HUDEP-2 (cell line): Measurements from ENCODE around the gene DOHH.

Experiments
- DNase-seq, 76 experiments: peaks; one replicate each; lab custom pipeline; 2025; ENCODE audit not compliant: unreplicated experiment in 76 of 76; lab: John Stamatoyannopoulos, UW

DOHH gene

DNA sequence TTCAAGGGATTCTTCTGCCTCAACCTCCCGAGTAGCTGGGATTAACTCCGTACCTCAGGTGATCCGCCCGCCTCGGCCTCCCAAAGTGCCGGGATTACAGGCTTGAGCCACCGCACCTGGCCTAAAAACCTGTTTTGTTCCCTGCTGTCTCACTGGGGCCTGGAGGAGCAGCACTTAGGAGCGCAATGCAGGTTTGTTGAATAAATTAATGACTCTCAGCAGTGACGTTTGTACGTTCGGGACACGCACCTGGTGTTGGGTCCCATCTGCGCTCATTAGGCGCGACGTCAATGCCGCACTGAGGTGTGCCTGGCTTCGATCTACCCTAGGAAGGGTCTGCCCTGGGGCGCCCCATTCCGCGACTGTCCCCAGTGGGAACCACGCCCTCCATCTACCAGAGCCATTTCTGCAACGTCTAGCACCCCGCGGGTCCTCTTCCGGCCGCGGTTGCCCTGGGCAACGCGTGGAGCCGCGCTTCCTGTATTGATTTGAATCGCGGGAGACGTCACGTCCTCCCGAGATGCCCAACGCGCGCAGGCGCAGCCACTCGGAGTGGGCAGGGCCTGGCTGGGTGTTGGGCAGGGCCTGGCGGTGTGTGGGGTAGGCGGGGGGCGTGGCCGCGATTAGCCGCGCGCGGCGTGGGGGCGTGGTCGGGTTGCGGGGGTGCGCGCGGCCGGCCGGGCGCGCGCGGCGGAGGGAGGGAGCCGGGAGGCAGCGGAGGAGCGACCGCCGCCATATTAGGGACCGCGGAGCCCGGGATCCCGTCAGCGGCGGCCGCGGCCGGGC is 5.3 kb upstream of the DOHH start, which contains the start of gene FZR1:
Gene FZR1, plus strand, starts transcription at position 714 of the 786 bp plus-strand sequence. CDS start 16,679 bp downstream, outside the sequence.
- DNase-seq, result peak; percentile 86 to 100 (median 99)

DNA sequence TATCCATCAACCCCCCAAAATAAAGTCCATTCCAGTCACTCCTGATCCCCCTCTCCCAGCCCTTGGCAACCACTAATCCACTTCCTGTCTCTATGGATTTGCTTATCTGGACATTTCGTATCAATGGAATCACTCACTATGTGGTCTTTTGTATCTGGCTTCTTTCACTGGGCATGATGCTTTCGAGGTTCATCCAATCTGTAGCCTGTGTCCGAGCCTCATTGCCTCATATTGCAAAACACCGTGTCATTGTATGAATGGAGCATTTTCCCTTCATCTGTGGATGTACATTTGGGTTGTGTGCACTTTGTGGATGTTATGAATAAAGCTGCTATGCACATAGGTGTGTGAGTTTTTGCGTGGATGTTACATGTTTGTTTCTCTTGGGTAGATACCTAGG is 4.3 kb upstream of the DOHH start:
- no peak for DNase-seq

DNA sequence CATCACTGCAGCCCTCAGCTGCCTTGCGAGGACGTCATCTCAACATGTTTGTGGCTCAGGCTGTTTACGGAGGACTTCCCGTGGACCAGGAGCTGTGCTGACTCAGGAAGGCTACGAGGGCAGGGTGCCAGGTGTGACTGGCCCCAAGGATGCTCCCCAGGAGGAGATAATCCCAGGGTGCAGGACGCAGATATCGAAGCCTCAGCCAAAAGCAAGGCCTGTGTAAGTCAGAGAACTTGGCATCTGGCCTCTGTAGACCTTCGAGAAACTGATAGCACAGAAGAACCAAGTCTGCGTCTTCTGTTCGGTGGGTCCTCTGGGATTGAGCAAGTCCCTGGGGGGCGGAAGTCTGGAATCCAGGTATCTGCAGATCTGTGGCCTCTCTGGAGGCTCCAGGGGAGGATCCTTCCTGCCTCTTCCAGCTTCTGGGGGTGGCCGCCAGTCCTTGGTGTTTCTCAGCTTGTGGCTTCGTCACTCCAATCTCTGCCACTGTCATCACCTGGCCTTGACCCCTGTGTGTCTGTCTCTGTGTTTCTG is 2.6 kb upstream of the DOHH start:
- peak in 62 of 76 experiments; percentile 18 to 90 (median 61) for DNase-seq

DNA sequence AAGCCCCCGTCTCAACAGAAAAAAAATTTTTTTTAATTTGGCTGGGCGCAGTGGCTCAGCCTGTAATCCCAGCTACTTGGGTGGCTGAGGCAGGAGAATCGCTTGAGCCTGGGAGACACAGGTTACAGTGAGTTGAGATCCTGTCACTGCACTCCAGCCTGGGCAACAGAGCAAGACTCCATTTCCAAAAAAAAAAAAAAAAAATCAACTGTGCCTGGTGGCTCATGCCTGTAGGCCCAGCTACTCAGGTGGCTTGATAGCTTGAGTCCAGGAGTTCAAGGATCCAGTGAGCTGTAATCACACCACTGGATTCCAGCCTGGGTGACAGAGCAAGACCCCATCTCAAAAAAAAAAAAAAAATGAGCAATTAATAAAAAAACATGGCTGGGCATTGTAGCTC is 1.3 kb upstream of the DOHH start:
- no peak for DNase-seq

DNA sequence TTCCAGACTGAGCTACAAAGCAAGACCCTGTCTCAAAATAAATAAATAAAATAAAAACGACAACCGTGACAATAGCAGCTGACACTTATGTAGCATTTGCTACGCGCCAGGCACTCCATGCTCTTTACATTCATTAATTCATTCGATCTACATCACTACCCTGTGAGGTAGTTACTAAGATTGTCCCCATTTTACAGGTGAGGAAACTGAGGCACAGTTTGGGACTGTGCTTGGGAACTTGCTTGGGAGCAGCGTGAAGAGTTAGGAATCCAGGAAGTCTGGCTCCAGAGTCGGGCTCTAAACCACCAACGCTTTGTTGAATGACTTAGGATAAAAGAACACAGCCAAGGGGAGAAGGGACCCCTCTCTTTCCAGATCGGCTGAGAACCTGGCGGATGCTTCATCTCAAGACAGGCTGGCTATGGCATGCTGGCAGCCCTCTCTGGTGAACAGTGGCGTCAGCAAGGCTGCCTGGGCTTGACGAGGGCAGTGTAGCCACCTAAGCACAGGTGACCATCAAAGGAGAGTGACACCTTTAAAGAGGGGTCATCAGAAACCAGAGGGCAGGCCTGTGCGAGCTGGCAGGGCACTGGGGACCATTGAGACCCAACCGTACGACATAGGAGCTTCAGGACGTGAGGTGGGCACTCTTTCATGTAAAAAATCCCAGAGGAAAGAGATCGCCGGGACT is 591 bp downstream of the DOHH start:
- DNase-seq, result no peak

DNA sequence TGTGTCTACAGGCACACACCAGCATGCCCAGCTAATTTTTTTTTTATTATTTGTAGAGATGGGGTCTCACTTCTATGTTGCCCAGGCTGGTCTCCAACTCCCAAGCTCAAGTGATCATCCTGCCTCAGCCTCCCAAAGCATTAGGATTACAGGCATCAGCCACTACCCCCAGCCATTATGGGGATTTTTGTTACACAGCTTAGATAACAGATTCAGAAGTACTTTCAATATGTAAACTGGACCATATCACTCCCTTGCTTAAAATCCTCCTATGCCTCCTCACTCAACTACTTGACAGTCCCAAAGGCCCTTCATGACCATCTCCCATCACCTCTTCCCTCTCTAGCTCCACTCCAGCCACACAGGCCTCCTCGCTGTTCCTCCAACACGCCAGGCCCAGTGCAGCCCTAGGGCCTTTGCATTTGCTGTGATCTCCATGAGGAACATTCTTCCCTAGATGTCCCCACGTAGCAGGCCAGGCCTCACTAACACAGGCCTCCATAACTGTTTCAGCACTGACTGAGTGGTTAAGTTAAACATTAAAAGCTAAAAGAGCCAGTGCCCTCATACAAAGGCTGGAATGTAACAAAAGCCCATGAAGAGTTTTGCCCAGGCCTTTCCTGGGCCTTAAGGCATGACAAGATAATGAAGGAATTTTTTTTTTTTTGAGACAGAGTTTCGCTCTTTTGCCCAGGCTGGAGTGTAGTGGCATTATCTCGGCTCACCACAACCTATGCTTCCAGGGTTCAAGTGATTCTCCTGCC is 2.5 kb downstream of the DOHH start:
- no peak for DNase-seq

DNA sequence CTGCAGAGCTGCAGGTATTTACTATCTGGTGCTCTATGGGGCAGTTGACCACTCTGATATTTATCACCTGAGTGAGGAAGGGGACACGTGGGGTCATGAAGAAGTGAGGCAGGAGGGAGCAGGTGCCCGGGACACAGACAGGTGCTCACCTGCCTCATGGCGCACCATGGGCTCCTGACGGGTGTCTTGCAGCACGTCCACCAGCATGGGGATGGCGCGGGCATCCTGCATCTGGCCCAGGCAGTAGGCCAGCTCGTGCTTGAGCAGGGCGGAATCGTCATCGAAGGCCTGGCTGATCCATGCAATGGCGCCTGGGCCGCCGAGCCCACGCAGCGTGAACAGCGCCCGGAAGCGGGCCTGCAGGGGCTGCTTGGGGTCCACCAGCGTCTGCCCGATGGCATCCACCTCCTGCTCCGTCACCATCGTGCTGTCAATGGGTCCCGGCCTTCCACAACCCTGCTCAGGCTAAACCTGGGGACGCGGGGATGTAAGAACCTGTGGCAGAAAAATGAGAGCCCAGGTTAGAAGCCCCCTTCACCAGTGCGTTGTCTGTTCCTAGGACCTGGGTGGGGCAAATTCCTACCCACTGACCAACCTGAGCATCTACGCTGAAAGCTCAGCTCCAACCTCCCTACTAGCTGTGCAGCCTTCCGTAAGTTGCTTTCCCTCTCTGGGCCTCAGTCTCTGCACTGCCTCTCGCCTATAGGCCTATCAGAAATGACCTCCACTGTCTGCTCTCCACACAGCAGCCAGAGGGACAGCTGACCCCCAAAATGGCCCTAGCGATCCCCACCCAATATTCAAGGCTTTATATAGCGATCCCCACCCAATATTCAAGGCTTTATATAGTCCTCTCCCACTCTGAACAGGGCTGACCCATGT is 3.8 kb downstream of the DOHH start:
- no peak for DNase-seq

DNA sequence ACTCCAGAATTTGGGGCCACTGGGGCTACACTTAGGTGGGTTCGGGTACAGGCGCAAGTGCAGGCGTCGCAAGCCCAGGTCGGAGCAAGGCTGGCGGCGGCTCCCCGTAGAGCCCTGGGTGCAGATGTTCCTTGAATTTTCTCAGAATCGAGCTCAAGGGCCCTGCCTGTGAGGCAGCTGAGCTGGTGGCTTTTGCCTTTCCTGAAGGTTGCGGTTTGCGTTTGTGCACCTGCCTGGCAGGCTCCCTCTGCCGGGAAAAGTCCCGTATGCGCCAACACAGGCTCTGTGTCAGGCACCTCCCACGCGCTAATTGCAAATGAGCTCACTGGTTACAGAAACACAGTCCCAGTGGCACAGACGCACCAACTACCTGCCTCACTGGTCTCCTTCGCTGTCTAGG is 5.9 kb downstream of the DOHH start:
- DNase-seq, result no peak

DNA sequence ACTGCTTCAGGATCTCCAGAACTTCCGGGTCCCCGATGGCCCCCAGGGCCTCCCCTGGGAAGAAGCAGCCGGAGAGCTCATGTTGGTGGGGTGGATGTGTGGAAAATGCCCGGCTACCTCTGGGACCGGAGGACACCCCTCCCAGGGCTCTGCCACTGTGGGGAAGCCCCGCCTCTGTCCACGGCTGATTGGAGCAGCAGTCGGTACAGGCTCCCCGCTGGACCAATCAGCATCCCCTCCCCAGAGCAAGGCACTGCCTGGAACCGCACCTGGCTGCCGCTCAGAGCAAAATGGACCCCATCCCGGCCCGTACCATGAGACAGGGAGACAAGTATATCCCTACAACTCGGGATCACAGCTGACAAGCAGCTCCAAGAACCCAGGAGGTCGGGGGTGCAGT is 6.4 kb downstream of the DOHH start:
- peak in 14 of 76 experiments; percentile 10 to 35 (median 23) for DNase-seq

DNA sequence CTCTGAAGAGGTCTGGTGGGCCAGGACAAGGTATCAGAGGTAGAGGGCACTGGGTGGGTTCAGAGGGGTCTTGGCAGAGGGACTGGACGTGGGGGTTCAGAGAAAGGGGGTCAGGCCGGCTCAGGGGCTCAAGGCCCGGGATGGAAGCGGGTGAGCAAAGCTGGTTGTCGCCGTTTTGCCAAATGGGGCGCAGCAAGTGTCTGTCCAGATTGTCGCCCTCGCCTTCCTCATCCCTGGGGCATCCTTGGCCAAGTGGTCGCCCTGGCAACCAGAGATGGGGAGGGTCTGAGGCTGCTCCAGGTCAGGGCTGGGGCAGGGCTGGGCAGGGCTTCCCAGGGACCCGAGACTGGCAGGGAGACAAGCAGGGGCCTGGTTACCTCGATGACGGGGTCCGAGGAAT is 6.8 kb downstream of the DOHH start:
- no peak for DNase-seq

DNA sequence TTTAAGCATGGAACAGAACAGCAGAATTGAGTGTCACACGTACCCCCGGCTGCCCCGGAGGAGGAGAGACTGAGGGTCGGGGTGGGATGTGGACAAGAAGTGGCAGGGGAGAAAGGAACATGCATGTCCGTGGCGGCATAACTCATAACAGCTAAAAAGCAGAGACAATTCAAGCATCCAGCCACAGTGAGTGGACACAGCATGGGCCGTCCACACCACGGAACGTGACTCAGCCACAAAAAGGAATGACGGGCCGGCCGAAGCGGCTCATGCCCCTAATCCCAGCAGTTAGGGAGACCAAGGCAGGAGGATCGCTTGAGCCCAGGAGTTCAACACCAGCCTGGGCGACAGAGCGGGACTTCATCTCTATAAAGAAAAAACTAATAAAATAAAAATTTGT is 7.6 kb downstream of the DOHH start:
- DNase-seq, result no peak

DNA sequence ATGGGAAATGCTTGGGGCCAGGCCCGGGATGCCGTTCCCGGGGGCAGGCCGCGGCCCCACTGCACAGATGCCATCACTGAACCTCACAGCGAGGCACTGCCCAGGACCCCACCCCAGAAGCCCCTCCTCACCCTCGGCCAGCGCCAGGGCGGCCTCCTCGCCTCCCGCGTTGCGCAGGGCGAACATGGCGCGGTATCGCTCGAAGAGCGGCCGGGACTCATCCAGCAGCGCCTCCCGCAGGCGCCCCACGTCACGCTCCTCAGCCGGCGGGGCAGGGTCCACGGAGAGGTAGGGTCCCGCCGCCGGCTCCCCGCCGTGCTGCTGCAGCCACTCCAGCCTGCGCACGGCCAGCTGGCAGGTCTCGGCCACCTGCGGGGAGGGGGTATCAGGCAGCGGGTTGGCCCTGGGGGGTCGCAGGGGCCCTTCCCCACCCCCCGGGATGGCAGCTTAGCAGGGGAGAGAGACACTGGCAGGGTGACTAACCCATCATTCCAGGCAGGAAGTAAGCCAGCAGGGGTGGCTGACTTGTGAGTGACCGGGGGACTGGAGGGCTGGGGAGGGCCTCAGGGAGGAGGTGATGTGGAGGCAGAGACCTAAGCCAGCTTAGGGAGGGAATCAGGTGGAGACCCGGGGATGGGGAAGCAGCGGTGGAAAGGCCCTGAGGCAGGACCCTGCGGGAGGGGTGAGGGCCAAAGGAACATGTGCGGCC is 8.2 kb downstream of the DOHH start:
- no peak for DNase-seq

DNA sequence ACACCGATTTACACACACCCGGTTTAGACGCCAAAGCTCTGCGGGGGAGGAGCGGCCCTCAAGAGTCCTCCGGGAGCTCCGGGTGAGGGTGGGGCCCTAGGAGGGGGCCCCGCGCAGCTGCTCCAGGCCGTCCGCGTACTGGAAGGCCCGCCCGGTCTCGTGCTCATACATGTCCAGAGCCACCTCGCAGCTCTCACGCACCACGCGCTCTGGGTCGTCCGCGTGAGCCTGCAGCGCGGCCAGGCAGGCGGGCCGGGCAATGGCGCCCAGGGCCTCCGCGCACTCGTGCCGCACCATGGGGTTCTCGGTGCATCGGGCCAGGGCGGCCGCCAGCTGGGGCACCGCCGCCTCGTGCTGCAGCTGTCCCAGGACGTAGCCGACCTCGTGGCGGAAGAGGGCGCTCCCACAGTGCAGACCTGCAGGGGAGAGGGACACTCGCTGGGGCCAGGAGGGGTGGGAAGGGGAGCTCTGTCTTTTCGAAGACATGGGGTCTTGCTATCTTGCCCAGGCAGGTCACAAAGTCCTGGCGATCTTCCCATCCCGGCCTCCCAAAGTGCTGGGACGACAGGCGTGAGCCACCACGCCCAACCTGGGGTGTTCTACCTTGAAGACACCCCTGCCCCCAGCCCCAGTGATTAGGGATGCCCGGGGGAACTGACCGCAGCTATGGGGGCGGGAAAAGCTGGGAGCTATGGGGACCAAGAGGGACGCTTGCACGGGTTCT is 8.9 kb downstream of the DOHH start:
- DNase-seq, result no peak

DNA sequence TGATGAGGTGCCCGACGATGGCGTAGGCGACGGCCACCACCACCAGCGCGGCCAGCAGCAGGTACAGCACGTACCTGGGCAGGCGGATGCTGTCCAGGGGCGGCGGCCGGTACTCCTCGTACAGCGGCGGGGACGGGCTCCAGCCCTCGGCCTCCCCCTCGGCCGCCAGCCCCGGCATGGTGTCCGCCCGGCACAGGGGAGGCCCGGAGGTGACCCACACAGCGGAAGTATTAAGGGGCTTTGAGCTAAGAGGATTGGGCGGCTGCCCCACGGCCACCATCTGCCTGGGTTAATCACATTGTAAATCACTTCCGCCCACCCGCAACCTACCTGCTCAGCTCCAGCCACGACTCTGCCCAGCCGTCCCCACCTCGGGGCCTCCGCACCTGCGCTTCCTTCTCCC is 17.2 kb downstream of the DOHH start, which contains the start of gene SMIM44:
Gene SMIM44, minus strand, starts transcription at position 216 of the 403 bp plus-strand sequence. Its CDS starts 38 bp downstream, at position 178.
- no peak for DNase-seq

DNA sequence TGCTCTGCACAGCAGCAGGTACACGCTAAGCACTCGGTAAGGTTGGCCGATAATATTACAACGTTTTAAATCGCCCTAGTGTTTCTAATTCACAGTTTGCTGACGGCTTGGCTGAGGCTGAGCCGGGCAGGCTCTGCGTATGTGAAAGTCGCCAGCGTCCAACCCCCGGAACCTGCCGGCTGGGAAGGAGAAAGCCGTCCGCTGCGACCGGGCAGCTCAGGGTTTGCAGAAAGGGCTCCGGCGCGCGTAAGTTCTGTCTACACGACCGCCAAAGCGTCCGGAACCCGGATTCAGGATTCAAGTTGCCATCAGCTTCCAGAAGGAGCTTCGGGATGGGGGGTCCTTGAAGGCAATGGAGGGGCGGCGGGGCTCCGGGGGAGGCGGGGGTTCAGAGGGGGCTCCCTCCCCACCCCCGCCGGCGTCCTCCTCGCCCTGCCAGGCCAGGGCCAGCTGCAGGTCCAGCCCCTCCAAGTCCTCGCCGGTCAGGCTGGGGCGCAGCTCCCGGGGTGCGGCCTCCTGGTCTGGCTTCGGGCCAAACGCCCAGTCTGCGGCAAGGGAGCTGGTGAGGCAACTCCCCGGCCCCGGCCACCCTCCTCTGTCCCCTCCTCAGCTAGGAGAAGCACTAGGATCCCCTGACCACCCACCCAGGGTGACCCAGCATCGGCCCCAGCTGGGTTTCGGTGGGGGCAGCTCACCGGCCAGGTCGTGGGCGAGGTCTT is 17.8 kb downstream of the DOHH start:
- DNase-seq, result no peak

DNA sequence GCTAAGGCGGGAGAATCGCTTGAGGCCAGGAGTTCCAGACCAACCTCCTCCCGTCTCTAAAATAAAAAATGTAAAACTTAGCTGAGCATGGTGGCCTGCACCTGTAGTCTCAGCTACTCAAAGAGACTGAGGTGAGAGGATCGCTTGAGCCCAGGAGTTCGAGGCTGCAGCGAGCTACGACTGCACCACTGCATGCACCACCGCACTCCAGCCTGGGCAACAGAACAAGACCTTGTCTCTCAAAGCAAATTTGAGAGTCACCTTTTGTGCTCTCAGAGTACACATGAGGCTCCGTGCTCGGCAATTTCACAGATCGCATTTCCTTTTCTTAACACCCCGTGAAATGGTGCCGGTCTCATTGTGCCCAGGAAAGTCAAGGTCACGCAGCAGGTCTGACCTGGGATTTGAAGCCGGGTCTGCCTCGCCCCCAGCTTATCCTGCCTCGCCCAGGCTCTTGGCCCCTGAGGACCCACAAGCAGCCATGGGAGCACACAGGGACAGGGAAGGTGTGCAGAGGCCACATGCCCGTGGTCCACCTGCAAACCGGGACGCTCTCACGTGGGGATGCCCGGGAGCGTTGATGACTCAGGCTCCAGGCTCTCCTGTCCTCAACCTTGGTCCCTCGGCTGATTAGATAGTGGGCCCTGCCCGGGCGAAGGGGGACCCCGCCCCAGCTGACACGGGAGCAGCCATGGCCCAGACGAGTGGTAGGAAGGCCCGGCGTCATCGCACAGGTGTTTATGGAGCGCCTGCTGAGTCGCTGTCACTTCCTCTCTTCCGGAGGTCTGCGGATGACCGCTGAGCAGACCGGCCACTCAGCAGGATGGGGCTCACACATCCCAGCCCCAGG is 19.0 kb downstream of the DOHH start:
- no peak for DNase-seq
